KBM-7 (cell line): ENCODE measurements around the gene POU2AF3.
"Not testable (repeated sequence)": the region's sequence is repeated elsewhere in the genome, so short reads cannot be mapped to it uniquely, and the experiment has no call there.

Experiments used
- DNase-seq: peaks from one replicate; pipeline ENCODE4 v3.0.0-alpha.2; 2015
- in situ Hi-C: fragments of 300-500 bp; cut with MboI; formaldehyde crosslinking; loops from 2 replicates; pipeline ENCODE4 v1.14.3; 2020; ENCODE audit warnings: low sequenced_read_pairs, low pct_unique_long_range_greater_than_20kb, mixed read lengths

The POU2AF3 gene

DNA sequence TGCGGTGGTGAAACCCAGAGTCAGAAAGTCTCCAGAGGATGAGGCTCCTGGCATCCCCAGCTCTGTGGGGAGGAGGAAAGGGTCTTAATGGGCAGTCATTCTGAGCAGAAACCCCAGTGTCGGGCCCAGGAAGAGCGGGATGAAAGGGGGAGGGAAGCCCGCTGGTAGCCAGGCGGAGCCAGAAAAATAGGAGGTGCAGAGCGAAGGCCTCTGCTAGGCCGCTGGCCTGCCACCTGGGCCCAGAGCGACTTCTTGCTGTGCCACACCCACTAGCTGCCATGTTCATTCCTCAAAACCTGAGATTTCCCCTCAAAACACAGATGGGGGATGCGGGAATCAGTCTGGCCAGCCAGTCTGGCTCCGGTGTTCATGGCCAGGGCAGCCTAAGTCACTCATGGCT lies 650 bp upstream of the POU2AF3 start:
- in situ Hi-C loops = loop anchor here (25.0 kb wide), 1 partner anchor 115 kb away; no protein-coding TSS in a partner anchor
- DNase-seq = no peak

DNA sequence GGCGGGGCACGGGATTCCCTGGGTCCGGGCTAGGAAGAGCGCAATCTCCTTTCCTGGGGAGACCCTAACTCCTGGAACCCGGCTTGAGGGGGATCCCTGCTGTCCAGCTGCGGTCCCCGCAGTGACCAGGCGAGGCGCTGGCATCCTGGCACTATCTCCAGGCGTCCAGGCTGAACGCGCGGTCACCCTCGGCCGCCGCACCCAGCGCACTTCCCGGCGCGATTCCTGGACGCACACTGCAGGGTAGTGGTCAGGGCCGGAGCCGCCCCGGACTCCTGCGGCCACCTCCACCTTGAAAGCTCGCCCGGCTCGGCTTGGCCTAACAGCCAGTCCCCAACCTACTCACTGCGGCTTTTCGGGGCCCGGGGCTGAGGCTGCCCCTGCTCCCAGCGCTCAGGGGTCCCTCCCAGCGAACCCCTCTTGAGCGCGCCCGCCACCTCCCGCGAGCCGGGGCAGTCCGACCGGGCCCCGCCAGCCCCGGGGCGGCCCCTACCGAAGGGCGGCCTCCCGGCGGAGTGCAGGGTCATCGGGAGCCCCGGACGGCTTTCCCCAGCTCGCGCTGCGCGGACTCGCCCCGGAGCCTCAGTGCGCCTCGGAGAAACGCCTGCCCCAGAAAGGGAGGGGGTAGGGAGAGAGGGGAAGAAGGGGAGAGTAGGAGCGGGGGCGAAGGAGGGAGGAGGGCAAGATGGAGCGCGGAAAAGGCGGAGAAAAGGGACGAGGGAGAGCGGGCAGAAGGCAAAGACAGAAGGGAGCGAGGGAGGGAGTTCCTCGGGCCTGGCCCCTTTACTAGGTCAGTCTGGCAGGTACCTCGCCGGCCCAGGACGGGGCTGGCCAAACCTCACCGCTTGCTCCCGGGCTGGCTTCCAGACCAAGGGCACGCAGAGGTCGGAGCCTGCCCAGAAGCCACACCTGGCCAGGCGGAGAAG lies 1.0 kb downstream of the POU2AF3 start:
- in situ Hi-C loops = loop anchor here (25.0 kb wide), 1 partner anchor 113 kb away; no protein-coding TSS in a partner anchor
- DNase-seq = no peak

DNA sequence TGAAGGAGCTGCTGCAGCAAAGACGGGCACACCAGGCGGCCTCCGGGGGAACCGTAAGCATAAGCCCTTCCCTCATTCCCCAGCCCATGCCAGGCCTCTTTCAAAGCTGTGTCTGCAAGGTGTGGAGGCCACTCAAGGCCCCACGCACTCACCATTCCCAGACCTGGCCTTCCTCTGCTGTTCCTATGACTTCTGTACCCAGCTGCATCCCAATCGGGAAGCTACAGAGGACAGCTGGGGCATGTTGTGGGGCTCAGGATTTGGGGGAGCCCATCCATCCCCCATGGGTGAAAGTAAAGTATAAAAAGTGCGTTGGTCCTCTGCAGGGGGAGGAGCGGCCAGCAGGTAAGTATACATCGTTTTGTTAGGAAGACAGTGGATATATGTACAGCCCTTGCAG lies 2.2 kb downstream of the POU2AF3 start:
- DNase-seq = no peak
- in situ Hi-C loops = no loop called here

DNA sequence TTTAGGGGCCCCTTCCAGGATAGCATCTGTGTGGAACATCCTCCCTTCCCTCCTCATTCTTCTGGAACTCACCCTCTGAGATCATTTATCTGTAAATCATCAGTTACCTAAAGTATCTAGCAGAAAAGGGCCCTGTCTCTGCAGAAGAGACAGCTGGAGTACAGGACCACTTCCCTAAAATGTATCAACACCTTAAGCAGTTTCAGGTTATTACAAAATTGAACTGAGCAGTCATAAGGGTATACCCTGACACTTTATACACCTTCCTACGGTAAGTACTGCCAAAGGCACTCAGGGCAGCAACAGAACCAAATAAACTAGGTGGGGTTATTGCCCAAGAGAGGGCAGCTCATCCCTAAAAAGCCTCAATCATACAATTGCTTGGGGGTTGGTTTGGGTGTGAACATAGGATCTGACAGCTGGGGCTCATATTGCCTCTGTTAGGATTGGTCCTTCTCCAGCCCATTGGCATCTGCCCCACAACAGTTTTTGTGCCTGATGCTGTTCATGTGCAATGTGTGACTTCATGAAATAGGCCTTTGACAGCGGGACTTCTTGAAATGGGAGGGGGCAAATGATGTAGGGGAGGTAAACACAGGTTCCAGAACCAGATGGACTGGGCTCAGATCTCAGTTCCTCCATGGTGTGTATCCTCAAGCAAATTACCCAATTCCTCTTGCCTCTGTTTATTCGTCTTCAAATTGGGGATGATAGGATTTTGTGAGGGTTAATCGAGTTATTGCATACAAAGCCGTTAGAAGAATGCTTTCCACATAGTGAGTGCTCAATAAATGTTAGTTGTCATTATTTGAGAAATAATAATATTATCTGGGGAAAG lies 2.9 kb downstream of the POU2AF3 start:
- no peak for DNase-seq
- in situ Hi-C loops = no loop called here

DNA sequence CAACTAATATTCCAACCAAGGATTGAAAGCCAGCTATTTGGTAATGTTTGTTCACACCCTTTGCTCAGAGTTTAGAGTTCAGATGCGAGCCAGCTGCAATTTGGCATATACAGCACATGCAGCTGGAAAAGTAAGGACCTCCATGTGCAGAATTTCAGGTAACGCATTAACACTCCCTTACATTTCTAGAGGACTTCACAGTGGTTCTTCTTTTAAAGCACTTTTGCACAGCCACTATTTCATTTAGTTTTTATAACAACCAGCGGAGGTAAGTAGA lies 3.4 kb downstream of the POU2AF3 start:
- in situ Hi-C loops = no loop called here
- DNase-seq = no peak

DNA sequence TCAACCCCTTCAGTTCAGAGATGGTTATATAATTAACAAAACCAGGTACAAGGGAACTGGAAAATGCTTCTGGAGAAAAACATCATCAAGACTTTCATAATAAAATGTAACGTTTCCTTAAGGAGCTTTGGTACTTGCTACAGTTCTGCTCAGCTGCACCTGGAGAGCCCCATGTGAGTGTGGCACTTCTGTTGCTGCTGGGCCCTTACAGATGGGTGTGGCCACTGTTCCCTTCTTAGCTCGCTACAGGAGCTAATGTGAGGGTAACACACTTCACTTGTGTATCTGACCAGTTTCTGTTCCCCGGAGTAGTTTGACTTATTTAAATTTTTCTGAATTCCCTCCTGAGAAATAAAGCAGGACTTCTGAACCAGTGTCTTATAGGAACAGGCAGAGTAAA lies 4.0 kb downstream of the POU2AF3 start:
- no peak for DNase-seq
- in situ Hi-C loops = no loop called here

DNA sequence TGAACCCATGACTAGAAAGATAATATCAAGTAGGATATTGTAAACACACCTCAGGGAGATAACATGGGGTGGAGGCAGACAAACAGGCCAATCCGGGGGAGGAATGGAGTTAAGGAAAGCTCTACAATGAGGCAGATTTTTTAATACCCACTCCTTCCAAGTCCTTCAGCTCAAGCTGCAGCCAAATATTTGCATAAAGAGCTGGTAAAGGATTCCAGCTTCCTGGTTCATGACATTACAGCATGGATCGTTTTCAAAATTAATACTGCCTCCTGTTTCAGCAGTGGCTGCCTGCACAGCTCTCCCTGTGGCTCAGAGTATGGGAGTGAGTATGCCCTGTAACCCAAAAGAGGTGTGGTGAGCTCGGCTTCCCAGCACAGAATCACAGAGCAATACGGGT lies 5.1 kb downstream of the POU2AF3 start:
- DNase-seq = no peak
- in situ Hi-C loops = no loop called here

DNA sequence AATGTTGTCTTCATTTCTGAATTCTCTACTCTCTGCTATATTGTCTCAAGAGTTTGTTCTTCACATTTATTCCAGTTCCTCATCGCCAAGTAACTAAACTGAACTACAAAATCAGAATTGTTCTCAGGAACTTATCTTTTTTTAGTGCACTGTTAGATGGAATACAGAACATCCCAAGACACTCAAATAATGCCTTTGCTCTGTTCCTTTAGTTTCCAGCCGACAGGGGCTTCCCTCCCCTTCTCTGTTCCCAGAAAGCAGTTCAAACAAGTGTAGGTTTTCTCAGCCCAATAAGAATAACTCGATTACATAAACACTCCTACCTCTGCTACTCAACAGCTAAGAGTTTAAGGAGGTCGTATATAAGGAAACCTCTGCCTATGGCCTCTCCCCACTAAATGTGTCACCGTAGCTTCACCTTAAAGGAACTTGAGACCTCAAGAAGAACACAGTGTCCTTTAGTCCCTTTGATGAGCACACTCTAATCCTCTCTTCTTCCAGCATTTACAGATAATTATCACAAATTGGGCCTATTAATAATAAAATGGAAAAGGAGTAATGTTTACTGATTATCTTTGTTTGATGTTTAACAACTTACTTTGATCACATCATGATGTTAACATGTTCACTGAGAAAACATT lies 6.9 kb downstream of the POU2AF3 start:
- in situ Hi-C loops = no loop called here

DNA sequence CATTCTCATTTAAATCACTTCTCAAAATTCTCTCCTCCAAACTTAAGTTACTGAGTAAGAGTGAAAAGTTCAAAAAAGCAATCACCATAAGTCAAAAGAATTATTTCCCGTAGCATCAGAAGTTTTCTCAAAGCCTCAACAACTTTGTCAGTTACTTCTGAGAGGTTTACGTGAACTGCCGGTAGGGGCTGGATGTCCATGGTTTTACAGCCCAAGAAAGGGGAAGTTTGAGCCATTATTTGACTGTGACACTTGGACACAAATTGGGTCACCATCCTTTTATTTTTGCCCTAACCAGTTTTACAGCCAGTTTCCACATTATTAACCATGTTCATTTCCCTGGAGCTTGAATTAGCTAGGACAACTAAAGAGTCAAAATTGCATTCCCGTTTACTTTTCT lies 7.5 kb downstream of the POU2AF3 start:
- in situ Hi-C loops = no loop called here
- peak; percentile 7 for DNase-seq

More for the DNA sequence above, 6.9 kb downstream of the POU2AF3 start:
- no peak for DNase-seq

DNA sequence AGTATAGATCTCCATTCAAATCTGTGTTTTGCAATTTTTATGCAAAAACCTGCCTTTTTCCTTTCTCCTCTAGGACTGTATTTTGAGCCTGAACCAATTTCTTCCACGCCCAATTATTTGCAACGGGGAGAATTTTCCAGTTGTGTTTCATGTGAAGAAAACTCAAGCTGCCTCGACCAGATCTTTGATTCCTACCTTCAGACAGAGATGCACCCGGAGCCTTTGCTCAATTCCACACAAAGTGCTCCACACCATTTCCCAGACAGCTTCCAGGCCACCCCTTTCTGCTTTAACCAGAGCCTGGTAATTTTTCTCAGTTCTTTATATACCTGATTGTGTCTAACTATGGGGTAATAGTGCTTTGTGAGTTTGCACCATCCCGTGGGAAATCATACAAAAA lies 8.0 kb downstream of the POU2AF3 start:
- no peak for DNase-seq
- in situ Hi-C loops = no loop called here

DNA sequence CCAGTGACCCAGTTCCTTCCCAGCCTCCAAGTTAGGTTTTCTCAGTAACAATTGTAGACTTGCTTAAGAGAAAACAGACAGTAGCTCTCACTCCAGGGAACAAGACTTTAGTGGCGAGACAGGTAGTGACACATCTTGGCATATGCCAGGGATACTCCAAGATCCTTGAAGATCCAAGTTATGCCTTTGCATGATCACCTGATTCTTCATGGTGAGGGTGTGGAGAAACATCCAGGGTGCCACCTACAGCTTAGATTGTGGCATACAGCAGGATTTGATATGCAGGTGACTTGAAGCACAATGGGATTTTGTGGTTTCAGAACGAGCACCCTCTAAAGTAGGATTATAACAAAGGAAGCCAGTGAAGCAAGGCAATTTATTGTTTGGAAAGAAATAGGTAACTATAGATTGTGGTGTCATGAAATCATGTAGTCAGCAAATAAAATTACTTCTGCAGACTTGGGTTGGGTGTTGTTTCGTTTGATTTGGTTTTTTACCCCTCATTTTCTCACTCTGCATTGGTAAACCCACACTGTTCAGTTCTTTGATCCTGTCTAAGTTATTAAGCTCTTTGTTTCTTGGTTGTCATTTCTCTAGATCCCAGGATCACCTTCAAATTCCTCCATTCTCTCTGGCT lies 9.2 kb downstream of the POU2AF3 start:
- no peak for DNase-seq
- in situ Hi-C loops = no loop called here

DNA sequence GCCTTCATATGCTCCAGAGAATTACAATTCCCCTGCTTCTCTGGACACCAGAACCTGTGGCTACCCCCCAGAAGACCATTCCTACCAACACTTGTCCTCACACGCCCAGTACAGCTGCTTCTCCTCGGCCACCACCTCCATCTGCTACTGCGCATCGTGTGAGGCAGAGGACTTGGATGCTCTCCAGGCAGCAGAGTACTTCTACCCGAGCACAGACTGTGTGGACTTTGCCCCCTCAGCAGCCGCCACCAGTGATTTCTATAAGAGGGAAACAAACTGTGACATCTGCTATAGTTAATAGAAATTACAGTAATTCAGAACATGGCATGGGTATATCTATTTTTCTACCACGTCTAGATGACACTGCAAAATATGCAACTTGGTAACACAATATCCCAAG lies 9.8 kb downstream of the POU2AF3 start:
- in situ Hi-C loops = no loop called here
- DNase-seq = no peak

DNA sequence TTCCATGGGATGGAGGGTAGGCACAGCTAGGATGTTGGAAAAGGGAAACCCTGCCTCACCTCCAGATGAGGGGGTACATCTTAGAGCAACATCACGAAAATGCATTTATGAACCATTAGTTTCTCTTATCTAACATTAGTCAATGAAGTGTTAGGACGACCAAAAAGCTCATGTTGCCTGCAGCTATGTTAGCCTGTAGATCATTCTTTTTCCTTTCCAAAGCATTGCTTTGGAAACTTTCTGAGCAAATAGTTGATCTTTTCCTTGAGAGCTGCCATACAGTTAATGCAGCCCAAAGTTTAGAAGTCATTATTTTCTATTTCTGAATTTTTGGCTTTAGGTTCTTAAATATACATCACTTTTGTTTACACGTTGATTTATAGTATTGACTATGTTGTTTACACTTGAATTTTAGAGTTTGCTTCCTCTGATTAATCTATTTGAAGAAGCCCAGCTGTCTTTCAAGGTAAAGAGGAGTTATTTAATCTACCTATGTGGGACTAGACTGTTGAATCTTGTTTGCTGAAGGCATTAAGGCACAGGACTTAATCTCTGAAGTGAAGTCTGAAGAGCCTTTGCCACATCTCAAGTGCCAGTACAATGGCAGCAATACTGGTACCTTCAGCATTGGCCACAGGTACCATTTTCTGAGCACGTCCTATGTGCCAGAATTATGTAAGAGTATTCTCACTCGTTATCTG lies 11.0 kb downstream of the POU2AF3 start:
- DNase-seq = no peak
- in situ Hi-C loops = no loop called here

DNA sequence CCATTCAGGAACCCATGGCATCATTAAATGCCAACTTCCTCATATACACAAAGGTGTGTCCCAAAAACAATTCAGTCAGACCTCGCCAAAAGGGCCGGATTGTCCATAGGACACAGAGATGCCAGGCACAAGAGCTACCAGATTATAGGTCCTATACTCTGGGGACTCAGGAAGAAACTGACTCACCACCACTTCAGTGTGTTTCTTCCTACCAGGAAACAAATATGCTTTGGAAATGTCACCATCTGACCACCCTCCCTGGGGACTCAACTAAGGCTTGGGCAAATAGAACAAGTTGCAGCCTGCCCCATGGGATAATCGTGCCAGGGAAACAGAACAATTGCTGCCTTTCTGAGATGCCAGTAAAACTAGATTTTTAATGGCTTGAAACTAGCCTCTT lies 11.7 kb downstream of the POU2AF3 start:
- no peak for DNase-seq
- in situ Hi-C loops = no loop called here

DNA sequence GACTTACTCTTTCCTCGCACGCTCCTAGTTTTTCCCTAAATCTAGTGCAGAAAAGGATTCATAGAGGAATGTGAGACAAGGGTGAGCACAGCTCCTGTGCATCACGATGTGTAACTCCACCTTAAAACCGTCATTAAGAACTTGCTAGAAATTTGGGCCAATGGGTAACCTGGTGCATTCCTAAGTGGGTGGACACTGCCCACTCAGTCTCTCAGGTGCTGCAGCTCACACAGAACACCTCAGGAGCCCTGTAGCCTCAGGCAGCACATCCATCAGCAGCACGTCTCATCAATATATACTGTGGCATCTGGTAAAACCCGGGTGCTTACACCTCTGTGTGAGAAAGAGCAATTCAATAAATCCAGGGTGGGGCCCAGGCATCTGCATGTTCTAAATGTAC lies 12.4 kb downstream of the POU2AF3 start:
- in situ Hi-C loops = no loop called here
- no peak for DNase-seq

DNA sequence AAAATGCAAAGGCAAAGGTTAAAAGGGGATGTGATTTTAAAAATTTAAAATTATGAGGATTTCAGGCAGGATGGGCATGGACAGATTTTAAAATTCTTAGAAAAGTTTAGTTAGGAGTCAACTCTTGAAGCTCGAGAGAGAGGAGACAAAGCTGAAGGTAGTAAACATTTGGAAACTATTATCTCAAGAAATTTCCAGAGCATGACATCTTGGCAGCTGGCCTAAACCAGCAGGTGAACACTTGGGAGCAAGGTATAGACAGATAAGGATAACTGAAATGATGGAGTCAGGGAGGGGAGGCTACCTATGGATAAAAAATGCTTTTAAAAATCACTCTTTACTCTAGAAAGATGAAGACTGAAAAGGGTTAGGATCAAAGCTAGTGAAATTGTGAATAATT lies 13.7 kb downstream of the POU2AF3 start:
- no peak for DNase-seq
- in situ Hi-C loops = no loop called here

DNA sequence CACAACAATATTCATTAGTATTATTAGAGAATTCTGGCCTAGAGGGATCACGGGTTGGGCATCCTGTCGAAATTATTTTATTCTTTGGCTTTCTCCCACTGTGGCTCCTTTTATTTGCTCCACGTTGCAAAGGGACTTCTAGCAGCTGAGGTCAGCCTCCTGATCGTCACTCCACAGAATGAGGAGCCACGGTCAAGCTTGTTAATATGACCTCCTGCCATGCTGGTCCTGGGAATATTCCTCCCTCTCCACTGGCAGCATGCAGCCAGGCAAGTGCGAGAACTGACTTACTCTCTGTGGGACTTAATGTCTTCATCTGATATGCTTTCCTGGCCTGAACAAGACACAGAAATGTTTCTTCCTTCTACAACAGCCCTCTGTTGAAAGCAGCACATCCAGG lies 20.9 kb downstream of the POU2AF3 start:
- no peak for DNase-seq
- in situ Hi-C loops = no loop called here

DNA sequence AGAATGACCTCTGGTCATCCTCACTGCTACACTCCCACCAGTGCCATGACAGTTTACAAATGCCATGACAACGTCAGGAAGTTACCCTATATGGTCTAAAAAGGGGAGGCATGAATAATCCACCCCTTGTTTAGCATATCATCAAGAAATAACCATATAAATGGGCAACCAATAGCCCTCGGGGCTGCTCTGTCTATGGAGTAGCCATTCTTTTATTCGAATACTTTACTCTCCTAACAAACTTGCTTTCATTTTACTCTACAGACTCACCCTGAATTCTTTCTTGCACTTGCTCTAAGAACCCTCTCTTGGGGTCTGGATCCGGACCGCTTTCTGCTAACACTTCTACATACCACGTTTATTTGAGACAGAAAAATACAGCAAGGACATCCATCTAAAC lies 21.9 kb downstream of the POU2AF3 start:
- in situ Hi-C loops, DNase-seq: not testable (repeated sequence)
